ENCODE results near the gene NLRP13. TPM values are rescaled to one million over a fixed set of nuclear protein-coding genes. Genes with fewer than 3 reads are reported as not detected.

The NLRP13 gene
- total and polyA plus RNA-seq, 8 donors = not detected

DNA sequence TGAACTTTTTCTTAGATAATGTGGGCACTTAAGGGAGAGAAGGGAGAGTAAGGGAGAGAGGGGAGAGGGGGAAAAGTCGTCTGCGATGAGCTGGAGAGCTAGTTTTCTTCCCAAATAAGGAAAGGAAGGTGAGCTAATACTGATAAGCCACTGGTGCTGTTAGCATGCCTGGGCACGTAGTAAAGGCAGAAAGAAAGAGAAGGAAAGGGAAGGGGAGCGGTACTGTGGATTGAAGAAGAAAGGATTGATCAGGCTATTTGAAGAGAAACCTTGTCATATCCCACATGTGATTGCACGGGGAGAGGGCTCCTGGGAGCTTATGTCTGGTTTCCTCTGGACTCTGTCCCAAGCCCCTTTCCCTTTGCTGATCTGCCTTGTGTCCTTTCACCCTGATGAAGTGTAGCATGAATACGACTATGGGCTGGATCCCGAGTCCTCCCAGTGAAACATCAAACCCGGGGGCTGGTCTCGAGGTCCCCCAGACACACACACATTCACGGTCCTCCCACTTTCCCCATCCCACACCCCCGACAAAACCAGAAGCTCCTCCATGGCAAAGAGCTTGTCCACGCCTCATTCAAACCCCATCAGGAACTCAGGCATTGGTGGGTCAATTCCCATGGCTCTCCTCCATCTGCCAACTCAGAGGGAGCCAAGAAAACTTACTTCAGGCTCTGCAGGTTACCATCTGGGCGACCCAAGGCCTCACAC lies 30.6 kb downstream of the NLRP13 start:
- no peaks in the 10 kb centered on the region for H3K9me3 ChIP-seq
- peaks cover 0 to 3% (median 0%) of the 10 kb centered on the region in 3 donors for H3K27me3 ChIP-seq
- no peak overlapping the region for H3K4me3 ChIP-seq
- intact Hi-C loops (cut with DNase I; ENCODE audit: low total_unique reads) = no loop called here
- DNase-seq = no peak
- no peak overlapping the region for H3K27ac ChIP-seq
- 62 to 74% (median 68%) methylated on average over 13 of the region's 13 CpGs for WGBS, 5 donors
- H3K4me1 ChIP-seq = no peaks in the 10 kb centered on the region
- TF ChIP-seq, protein P1, sequence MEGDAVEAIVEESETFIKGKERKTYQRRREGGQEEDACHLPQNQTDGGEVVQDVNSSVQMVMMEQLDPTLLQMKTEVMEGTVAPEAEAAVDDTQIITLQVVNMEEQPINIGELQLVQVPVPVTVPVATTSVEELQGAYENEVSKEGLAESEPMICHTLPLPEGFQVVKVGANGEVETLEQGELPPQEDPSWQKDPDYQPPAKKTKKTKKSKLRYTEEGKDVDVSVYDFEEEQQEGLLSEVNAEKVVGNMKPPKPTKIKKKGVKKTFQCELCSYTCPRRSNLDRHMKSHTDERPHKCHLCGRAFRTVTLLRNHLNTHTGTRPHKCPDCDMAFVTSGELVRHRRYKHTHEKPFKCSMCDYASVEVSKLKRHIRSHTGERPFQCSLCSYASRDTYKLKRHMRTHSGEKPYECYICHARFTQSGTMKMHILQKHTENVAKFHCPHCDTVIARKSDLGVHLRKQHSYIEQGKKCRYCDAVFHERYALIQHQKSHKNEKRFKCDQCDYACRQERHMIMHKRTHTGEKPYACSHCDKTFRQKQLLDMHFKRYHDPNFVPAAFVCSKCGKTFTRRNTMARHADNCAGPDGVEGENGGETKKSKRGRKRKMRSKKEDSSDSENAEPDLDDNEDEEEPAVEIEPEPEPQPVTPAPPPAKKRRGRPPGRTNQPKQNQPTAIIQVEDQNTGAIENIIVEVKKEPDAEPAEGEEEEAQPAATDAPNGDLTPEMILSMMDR (IDR thresholded peaks at IDR 0.05) = no peak
- TF ChIP-seq EP300 (IDR thresholded peaks at IDR 0.05) (no peak), POLR2A (IDR thresholded peaks at IDR 0.05) (no peak), POLR2AphosphoS5 (IDR thresholded peaks at IDR 0.05) (no peak)
- H3K36me3 ChIP-seq = no peaks in the 10 kb centered on the region

DNA sequence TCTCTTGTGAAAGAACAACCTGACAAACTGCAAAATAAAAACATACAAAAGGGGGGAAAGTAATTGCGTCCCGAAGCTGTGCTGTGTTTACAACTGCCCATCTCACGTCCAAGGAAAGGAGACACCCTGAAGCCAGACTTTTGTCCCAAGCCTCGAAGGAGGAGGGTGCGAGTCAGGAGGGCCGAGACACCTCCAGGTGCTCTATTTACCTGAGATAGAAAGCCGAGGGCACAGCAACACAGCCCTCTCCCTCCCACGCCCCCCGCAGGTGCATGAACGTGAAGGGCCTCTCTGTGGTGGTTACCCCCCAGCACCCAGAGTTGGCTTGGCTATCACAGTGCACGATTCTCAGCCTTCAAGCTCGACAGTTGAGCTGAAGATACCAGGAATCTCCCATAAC lies 33.2 kb downstream of the NLRP13 start:
- no peak for DNase-seq
- intact Hi-C loops (cut with DNase I; ENCODE audit: low total_unique reads) = no loop called here
- 72 to 80% (median 75%) methylated on average over 12 of the region's 12 CpGs for WGBS, 5 donors
- Histone ChIP-seq H3K4me1 (no peaks in the 10 kb centered on the region), H3K9me3 (no peaks in the 10 kb centered on the region), H3K36me3 (no peaks in the 10 kb centered on the region), H3K4me3 (no peak overlapping the region), H3K27me3 (peaks cover 0 to 3% (median 0%) of the 10 kb centered on the region in 3 donors), H3K27ac (no peak overlapping the region)
- no peak for TF ChIP-seq EP300 (IDR thresholded peaks at IDR 0.05)
- no peak for TF ChIP-seq POLR2AphosphoS5 (IDR thresholded peaks at IDR 0.05)
- TF ChIP-seq, protein P1 (IDR thresholded peaks at IDR 0.05) = no peak
- TF ChIP-seq POLR2A (IDR thresholded peaks at IDR 0.05) = no peak

GRCh38 chr19:55882626-55883025 lies 49.5 kb downstream of the NLRP13 start:
- DNase-seq = no peak
- no peak overlapping the region for H3K4me3 ChIP-seq
- H3K4me1 ChIP-seq = no peaks in the 10 kb centered on the region
- H3K27me3 ChIP-seq = no peaks in the 10 kb centered on the region
- intact Hi-C loops (cut with DNase I; ENCODE audit: low total_unique reads) = no loop called here
- no peaks in the 10 kb centered on the region for H3K36me3 ChIP-seq
- H3K9me3 ChIP-seq = peaks cover 0 to 18% (median 14%) of the 10 kb centered on the region in 4 donors
- 68 to 97% (median 85%) methylated on average over 4 of the region's 4 CpGs for WGBS, 5 donors
- TF ChIP-seq, protein P1 (IDR thresholded peaks at IDR 0.05) = no peak
- TF ChIP-seq POLR2A (IDR thresholded peaks at IDR 0.05) (no peak), EP300 (IDR thresholded peaks at IDR 0.05) (no peak), POLR2AphosphoS5 (IDR thresholded peaks at IDR 0.05) (no peak)
- no peak overlapping the region for H3K27ac ChIP-seq

DNA sequence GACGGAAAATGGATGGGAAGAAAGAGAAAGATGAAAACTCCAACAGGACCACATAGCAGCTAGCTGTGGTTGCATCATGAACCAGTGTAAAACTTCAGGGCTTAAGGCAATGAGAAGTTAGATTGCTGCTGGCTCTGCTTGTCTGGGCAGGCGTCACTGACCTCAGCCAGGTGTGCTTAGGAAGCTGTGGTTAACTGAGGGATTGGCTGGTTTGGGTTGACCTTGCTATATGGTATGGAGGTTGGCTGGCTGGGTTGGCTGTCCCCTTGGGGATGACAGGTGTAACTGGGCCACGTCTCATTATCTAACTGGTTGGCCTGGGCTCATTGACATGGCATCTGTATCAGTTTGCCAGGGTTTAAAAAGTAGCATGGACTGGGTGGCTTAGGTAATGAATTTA lies 54.9 kb downstream of the NLRP13 start:
- no peak for DNase-seq
- no peak overlapping the region for H3K4me3 ChIP-seq
- WGBS, 5 donors = 58 to 69% (median 65%) methylated on average over 3 of the region's 3 CpGs
- H3K27ac ChIP-seq = no peak overlapping the region
- TF ChIP-seq POLR2A (IDR thresholded peaks at IDR 0.05) (no peak), POLR2AphosphoS5 (IDR thresholded peaks at IDR 0.05) (no peak), EP300 (IDR thresholded peaks at IDR 0.05) (no peak)
- TF ChIP-seq, protein P1 (IDR thresholded peaks at IDR 0.05) = no peak
- no peaks in the 10 kb centered on the region for H3K36me3 ChIP-seq
- no peaks in the 10 kb centered on the region for H3K4me1 ChIP-seq
- no peaks in the 10 kb centered on the region for H3K27me3 ChIP-seq
- H3K9me3 ChIP-seq = peaks cover 0 to 18% (median 14%) of the 10 kb centered on the region in 4 donors
- intact Hi-C loops (cut with DNase I; ENCODE audit: low total_unique reads) = no loop called here

All from stomach (tissue), 9 donors.